Hypothalamus (tissue), 51 donors: ENCODE results near the gene DOCK1.
"Not testable (repeated sequence)": the region's sequence is repeated elsewhere in the genome, so short reads cannot be mapped to it uniquely, and the experiment has no call there.

Experiments
- DNase-seq, 51 donors: peaks; one replicate each; lab custom pipeline; 2025; lab: John Stamatoyannopoulos, UW

Gene DOCK1

DNA sequence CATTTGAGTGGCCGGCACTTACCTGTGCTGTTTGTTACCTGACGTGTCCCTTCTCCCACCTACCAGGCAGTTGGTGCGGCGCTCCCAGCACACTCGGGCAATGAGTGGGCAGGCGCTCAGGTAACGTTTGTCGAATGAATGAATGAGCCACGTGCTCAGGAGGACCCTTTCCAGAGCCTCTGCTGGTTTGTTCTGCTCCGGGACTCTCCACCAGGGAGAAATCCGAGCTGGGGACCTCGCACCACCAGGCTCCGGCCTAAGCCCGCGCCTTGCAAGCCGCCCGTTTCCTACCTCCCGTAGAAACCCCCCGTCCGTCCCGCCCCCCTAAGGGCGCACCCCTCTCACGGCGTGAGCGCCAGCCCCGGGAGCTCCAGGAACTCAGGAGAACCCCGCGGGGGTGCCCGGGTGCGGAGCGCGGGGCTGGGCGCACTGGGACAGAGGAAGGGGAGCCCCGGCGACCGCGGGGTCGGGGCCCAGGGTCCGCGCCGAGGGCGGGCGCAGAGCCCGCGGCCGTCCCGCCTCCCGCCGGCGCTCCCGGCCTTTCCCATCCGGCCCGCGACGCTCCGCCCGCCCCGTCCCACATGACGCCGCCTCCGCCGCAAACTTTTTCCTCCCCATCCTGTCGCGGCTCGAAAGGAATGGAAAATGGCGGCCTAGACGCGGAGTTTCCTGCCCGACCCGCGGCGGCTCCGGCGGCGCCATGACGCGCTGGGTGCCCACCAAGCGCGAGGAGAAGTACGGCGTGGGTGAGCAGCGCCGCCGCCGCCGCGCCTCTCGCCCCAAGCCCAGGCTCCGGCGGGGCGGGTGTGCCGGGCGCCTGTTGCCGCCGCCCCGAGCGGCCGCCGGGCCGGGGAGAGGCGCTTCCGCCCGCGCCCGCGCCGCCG, at the start of gene DOCK1:
Gene DOCK1 (plus strand): TSS at position 611 of the 884 bp plus-strand sequence. CDS start 90 bp downstream, at position 701.
- peak in 30 of 51 donors; percentile 11 to 69 (median 36) for DNase-seq

DNA sequence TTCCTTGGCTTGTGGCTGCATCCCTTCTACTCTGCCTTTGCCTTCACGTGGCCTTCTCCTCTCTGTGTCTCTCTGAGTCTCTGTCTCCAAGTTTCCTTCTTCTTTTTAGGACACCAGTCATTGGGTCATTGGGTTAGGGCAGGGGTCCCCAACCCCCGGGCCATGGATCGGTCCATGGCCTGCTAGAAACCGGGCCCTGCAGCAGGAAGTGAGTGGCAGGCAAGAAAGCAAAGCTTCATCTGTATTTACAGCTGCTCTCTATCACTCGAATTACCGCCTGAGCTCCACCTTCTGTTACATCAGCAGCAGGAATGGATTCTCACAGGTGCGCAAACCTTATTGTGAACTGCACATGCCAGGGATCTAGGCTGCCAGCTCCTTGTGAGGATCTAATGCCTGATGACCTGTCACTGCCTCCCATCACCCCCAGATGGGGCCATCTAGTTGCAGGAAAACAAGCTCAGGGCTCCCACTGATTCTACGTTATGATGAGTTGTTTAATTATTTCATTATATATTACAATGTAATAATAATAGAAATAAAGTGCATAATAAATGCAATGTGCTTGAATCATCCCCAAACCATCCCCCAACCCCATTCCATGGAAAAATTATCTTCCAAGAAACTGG, 47.9 kb upstream of the DOCK1 start:
- DNase-seq, result no peak

DNA sequence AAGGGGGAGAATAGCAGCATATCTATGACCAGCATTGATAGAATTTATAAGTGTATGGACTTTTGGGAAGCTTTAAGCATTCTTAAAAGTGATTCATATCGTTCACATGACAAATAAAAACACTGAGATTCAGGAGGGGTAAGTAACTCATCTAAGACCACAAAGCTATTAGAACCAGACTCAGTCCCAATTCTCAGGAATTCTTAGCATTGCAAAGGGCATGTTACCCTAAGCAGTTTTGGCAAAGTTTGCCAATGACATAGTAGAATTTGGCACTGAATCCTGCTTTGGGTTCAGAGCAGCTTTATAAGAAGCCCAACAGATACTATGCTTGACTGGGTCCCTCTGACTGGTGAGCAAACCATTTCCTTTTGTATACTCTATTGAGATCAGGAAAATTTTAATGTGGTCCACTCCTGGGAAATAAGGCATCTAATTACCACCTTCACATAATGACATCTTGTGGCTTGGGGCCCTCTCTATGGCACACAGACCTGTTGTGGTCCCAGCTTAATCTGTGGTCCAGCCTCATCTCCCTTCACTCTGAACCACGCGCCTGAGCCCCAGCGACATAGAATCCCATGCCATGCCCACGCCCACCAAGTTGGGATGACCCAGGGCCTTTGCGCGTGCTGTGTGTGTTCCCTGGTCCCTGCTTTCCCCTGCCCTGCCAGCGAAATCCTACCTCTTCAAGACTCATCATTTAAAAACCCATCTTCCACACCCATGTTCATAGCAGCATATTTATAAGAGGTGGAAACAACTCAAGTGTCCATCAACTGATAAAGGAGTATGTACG, 37.5 kb upstream of the DOCK1 start:
- no peak for DNase-seq

DNA sequence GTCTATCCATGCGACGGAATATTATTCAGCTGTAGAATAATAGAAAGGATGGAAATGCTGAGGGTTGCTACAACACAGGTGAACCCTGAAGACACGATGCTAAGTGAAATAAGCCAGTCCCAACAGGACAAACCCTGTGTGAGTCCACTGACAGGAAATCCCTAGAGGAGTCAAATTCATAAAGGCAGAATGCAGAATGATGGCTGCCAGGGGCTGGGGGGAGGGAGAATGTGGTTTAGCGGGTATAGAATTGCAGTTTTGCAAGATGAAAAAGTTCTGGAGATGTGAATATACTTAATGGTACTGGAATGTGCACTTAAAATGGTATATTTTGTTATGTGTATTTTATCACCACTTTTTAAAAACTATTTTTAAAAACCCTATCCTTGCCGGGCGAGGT, 36.9 kb upstream of the DOCK1 start:
- no peak for DNase-seq

DNA sequence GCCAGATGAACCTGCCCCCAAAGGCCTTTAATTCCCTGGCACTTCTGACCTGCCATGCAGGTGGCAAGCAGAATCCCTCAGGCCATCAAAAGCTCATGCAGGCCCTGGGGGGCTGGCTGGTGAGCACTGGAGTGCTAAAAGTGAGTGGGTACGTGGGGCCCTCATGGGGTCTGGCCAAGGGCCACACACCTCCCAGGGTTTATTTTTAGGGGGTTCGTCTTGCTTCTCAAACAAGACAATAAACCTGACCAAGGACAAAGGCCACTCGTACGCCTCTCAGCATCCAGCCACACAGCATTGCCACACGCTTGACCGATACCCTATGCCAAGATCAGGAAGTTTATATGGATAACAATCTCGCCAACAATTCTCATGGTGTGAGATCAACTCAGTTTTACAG, 33.1 kb upstream of the DOCK1 start:
- DNase-seq, result no peak

DNA sequence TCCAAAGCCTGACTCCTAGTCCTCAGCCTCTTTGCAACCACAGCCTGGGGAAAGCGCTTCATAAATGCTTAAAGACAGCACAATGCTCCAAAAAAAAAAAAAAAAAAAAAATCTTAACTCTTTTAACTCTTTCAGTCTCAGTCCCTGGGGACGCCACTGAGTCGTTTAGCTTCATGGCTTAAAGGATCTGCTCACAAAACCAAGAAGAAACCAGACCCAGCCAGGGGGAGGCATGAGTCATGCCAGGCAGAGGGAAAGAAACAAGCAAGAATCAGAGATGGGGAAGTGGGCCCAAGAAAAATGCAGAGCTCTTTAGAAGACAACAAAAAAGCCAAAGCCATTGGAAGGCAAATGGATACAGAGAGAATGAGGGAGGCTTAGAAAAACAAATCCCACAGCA, 32.5 kb upstream of the DOCK1 start:
- no peak for DNase-seq

DNA sequence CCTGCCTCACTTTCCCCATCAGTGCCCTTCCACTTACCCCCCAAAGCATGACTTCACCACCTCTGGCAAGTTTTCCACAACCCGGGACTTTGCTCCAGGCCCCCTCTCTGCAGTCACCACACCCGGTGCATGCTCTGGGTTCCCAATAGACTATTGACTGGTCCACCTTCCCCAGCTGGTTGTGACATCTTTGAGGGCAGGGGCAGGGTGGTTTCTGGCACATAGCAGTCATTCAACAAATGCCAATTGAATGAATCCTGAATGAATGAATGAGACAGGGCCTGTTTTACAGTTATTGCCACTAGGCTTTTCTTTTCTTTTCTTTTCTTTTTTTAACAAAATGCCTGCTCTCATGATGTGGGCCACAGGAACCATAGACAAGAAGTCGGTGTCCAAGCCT, 28.8 kb upstream of the DOCK1 start:
- no peak for DNase-seq

DNA sequence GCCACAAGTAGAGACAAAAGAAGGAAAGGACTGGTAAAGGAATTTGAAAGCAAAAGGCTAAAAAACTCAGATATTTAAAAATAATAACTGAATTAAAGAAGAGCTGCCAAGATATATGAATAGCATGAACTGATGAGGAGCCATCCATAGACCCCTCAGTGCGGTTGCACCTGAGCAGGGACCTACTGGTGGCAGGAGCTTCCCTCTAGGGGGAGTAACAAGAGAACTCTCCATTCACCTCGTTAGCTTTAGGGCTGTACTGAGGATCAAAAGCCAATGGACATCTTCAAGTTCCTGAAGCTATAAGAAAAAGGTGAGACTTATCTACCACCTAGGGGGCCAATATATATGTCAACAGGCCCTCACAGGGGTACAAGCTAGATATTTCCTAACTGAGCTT, 27.8 kb upstream of the DOCK1 start:
- no peak for DNase-seq

DNA sequence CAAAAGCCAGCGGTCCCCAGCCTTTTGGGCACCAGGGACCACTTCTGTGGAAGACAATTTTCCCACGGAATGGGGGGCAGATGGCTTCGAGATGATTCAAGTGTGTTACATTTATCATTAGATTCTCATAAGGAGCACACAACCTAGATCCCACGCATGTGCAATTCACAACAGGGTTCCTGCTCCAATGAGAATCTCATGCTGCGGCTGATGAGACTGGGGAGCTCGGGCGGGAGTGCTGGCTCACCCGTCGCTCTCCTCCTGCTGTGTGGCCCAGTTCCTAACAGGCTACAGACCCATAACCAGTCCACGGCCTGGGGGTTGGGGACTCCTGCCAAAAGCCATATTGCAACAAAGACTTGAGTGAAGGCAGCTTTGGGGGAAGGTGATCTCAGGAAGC, 26.6 kb upstream of the DOCK1 start:
- DNase-seq, result no peak

DNA sequence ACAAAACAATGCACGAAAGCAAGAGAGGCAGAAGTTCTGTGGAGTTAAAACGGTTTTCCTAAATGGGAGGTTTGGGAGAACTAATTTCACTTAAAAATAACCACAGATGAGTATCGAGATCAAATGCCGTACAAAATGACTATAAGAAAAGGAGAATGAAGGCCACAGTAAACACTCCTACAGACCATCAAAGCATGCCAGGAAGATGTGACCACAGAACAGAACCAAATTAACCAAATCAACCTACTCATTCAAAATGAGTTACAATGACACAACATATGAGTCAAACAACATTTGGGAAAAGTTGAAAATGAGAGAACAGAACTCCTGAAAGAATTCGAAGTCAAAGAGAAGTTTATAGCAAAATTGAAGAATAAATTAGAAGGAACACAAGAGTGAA, 24.3 kb upstream of the DOCK1 start:
- DNase-seq, result no peak

DNA sequence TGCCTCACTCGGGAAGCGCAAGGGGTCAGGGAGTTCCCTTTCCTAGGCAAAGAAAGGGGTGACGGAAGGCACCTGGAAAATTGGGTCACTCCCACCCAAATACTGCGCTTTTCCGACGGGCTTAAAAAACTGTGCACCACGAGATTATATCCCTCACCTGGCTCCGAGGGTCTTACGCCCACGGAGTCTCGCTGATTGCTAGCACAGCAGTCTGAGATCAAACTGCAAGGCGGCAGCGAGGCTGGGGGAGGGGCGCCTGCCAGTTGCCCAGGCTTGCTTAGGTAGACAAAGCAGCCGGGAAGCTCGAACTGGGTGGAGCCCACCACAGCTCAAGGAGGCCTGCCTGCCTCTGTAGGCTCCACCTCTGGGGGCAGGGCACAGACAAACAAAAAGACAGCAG, 23.2 kb upstream of the DOCK1 start:
- DNase-seq, result not testable (repeated sequence)

DNA sequence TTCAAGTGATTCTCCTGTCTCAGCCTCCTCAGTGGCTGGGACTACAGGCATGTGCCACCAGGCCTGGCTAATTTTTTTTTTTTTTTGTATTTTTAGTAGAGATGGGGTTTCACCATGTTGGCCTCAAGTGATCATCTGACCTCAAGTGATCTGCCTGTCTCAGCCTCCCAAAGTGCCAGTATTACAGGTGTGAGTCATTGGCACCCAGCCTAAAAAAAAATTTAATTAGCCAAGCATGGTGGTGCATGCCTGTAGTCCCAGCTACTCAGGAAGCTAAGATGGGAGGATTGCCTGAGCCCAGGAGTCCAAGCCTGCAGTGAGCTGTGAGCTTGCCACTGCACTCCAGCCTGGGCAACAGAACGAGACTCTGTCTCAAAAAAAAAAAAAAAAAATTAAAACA, 16.8 kb upstream of the DOCK1 start:
- not testable (repeated sequence) for DNase-seq

DNA sequence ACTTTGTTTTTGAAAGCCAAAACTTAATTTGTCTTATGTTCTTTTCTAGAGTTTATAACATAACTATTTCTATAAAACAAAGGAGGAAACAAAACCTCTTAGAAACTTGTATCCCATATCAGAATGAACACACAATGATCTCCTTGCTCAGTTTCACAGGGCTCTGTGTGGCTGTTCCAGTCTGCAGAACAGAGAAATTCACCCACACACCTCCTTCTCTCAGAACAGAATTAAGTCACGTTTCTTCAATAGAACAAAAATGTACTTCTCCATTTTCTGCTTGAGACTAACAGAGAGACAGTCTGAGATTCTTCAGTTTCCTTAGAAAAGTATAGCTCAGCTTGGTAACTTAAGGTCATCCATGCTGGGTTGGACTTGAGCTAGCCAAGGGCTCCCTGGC, 15.8 kb upstream of the DOCK1 start:
- no peak for DNase-seq

DNA sequence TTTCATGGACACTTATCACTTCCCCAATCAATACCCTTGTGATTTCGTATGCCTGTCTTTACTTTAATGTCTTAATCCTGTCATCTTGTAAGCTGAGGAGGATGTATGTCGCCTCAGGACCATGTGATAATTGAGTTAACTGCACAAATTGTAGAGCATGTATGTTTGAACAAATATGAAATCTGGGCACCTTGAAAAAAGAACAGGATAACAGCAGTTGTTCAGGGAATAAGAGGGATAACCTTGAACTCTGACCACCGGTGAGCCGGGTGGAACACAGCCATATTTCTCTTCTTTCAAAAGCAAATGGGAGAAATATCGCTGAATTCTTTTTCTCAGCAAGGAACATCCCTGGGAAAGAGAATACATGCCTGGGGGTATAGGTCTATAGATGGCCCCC, 14.4 kb upstream of the DOCK1 start:
- DNase-seq, result not testable (repeated sequence)

DNA sequence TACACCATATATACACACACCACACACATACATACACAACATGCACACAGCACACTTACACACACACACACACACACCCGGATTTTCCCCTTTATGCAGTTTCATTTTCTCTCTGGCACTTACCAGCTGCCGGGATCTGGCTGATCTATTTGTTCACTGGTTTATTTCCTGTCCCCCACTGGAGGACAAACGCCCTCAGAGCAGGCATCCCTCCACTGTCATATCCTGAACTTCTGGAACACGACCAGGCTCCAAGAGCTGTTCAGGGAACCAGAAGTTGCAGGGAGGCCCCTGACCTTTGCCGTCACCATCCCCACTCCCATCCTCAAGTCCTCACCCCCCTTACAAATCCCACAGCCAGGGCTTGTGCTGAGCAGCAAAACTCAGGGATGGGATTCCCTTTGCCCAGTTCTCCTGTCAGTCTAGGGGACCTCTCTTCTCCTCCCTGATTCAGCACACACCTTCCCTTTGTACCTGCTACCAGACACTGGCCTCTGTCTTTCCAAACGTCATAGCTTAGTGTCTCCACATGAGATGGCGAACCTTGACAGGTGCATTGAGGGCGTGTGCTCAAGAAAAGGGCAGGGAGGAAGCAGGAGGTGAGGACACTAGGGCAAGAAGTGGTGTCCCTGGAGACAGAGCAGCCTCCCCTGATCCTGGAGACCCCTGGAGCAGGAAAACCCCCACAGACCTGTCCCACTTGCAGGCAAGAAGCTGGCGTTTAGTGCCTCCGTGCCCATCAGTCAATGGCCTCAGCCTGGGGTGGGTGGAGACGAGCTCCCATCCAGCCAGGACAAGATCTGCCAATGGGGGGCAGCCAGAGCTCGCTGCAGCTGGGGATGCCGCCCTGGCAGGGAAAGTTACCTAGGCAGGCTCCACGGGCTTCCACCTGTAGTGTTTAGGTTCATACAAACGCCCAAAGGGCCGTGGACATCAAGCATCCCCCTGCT, 12.7 kb upstream of the DOCK1 start:
- DNase-seq, result no peak

DNA sequence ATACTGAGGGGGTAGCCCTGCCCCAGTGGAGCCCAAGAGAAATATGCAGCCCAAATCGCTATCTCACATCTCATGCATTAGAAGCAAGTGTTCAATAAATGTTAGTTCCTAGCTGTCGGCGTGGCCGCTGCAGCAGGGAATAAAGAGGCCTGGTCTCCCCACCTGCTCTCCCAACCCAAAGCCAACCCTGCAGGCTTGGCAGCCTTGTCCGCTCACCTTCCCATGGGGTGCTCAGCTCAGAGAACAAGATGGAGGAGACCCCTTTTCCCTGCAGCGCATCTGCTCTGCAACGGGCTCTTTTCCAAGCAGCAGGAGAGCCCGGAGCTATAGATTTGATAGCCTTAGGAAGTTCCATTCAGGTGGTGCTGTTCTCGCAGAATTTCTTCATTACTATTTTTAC, 12.0 kb upstream of the DOCK1 start:
- no peak for DNase-seq

DNA sequence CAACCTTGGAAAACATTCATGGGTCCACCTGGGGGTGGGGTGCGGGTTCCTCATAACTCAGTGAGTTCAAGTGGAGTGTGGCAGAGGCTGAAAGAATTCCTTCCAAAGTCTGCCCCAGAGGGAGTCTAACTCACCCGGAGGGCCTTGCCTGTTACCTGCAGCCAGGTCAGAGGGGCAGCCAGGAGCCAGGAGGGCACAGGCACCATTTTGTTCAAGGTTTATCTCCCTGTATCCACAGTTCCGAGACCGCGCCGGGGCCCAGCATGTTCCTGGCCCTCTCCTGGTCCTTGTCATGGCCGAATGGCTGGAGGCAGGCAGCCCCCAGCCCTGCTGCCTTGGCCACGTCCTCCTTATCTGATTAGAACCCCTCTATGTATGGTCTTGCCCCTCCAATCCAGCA, 11.4 kb upstream of the DOCK1 start:
- DNase-seq, result no peak

DNA sequence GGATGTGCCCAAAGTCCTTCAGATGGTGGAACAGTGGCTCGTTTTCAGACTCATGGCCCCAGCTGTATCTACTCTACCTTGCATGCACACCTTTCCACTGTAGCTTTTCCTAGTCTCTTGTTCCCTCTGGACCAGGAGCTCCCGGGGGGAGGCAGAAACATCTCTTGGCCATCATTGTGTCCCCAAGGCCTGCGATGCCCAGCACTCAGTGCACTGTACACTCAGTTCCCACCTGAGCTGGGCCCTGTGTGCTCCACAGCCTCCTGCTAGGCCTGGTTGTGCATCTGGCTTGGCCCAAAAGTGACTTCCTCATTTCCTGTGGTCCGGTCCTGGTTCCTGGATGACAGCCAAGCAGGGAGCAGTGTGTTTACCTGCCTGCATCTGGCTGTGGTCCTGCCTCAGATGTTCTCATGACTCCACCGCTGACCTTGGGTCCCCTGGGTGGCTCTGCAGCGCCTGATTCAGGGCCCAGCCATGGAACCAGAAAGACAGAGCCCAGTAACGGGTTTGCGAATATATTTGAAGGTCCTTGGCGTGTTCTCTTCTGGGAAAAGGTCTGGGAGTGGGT, 9.9 kb upstream of the DOCK1 start:
- DNase-seq, result no peak

DNA sequence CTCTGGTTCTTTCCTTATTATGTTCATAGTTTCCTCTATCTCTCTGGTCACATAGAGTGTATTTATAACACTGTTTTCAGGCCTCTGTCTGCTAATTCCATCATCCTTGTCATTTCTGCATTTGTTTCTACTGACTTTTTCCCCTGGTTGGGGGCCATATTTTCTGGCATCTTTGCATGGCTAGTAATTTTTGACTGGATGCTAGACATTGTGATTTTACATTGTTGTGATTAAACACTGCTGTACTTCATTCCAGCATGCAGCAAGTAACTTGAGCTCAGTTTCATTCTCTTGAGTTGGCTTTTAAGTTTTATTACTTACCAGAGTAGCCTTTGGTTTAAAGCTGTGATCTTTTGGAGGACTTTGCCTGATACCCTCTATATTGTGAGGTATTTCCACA, 6.8 kb upstream of the DOCK1 start:
- no peak for DNase-seq

DNA sequence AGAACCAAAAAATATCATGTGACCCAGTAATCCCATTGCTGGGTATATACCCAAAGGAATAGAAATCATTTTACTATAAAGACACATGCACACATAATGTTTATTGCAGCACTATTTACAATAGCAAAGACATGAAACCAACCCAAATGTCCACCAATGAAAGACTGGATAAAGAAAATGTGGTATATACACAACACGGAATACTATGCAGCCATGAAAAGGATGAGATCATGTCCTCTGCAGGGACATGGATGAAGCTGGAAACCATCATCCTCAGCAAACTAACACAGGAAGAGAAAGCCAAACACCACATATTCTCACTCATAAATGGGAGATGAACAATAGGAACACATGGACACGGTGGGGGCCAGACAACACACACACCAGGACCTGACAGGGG, 5.7 kb upstream of the DOCK1 start:
- DNase-seq, result not testable (repeated sequence)
